ENCODE results near the gene PRMT7.

PRMT7 gene

GRCh38 chr16:68345958-68346635, 35.3 kb downstream of the PRMT7 start:
- Histone ChIP-seq H3K4me3 (ENCODE audit: insufficient read depth, low read depth, low read length, poor library complexity, severe bottlenecking) (no peak overlapping the region), H3K36me3 (ENCODE audit: control insufficient read depth, insufficient read depth, low read length) (peaks cover 35% of the 10 kb centered on the region)
- DNase-seq, result no peak

GRCh38 chr16:68346892-68347480, 36.2 kb downstream of the PRMT7 start:
- no peak overlapping the region for H3K4me3 ChIP-seq (ENCODE audit: insufficient read depth, low read depth, low read length, poor library complexity, severe bottlenecking)
- peaks cover 42% of the 10 kb centered on the region for H3K36me3 ChIP-seq (ENCODE audit: control insufficient read depth, insufficient read depth, low read length)
- no peaks in the 10 kb centered on the region for H3K4me1 ChIP-seq (ENCODE audit: control insufficient read depth, insufficient read depth, low read length, poor library complexity, severe bottlenecking)

More at GRCh38 chr16:68345958-68346635, 35.3 kb downstream of the PRMT7 start:
- H3K9me3 ChIP-seq (ENCODE audit: control insufficient read depth, low read length), result no peaks in the 10 kb centered on the region
- H3K27me3 ChIP-seq (replicated peaks; ENCODE audit: control insufficient read depth, insufficient read depth, low read length, poor library complexity, severe bottlenecking), result no peaks in the 10 kb centered on the region
- H3K4me1 ChIP-seq (ENCODE audit: control insufficient read depth, insufficient read depth, low read length, poor library complexity, severe bottlenecking), result no peaks in the 10 kb centered on the region
- H3K27ac ChIP-seq (ENCODE audit: insufficient read depth, low read length, poor library complexity, severe bottlenecking), result no peak overlapping the region

DNA sequence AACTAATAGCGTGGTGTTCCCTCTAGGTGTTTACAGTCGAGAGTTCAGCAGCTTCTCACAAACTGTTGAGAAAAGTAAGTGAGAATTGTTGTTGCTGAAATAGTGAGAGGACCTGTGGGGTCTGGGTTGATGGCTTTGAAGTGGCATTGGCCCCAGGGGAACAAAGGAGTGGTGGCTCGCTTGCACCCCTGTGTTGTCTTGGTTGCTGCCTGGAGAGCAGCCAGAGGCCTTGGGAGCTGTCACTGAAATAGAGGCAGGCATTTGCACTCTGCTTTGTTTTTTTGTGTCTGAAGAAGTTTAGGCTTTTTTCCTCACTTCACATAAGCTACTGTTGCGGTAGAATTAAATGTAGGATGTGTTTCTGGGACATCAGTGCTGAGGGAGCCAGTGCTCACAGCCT, 36.8 kb downstream of the PRMT7 start:
- H3K9me3 ChIP-seq (ENCODE audit: control insufficient read depth, low read length), result no peaks in the 10 kb centered on the region
- H3K4me3 ChIP-seq (ENCODE audit: insufficient read depth, low read depth, low read length, poor library complexity, severe bottlenecking), result no peak overlapping the region
- no peak for DNase-seq
- no peaks in the 10 kb centered on the region for H3K27me3 ChIP-seq (replicated peaks; ENCODE audit: control insufficient read depth, insufficient read depth, low read length, poor library complexity, severe bottlenecking)
- H3K27ac ChIP-seq (ENCODE audit: insufficient read depth, low read length, poor library complexity, severe bottlenecking), result no peak overlapping the region
- H3K36me3 ChIP-seq (ENCODE audit: control insufficient read depth, insufficient read depth, low read length), result peaks cover 48% of the 10 kb centered on the region
- H3K4me1 ChIP-seq (ENCODE audit: control insufficient read depth, insufficient read depth, low read length, poor library complexity, severe bottlenecking), result no peaks in the 10 kb centered on the region

More at GRCh38 chr16:68346892-68347480, 36.2 kb downstream of the PRMT7 start:
- Histone ChIP-seq H3K27me3 (replicated peaks; ENCODE audit: control insufficient read depth, insufficient read depth, low read length, poor library complexity, severe bottlenecking) (no peaks in the 10 kb centered on the region), H3K27ac (ENCODE audit: insufficient read depth, low read length, poor library complexity, severe bottlenecking) (no peak overlapping the region), H3K9me3 (ENCODE audit: control insufficient read depth, low read length) (no peaks in the 10 kb centered on the region)
- no peak for DNase-seq

- no peak overlapping the region for H3K4me3 ChIP-seq (ENCODE audit: insufficient read depth, low read depth, low read length, poor library complexity, severe bottlenecking)
- no peak for DNase-seq
- no peaks in the 10 kb centered on the region for H3K4me1 ChIP-seq (ENCODE audit: control insufficient read depth, insufficient read depth, low read length, poor library complexity, severe bottlenecking)
- H3K36me3 ChIP-seq (ENCODE audit: control insufficient read depth, insufficient read depth, low read length), result peaks cover 60% of the 10 kb centered on the region
- H3K27ac ChIP-seq (ENCODE audit: insufficient read depth, low read length, poor library complexity, severe bottlenecking), result no peak overlapping the region
- H3K27me3 ChIP-seq (replicated peaks; ENCODE audit: control insufficient read depth, insufficient read depth, low read length, poor library complexity, severe bottlenecking), result no peaks in the 10 kb centered on the region
- no peaks in the 10 kb centered on the region for H3K9me3 ChIP-seq (ENCODE audit: control insufficient read depth, low read length)
These were observed 38.0 kb downstream of the PRMT7 start for GRCh38 chr16:68348639-68349445.

DNA sequence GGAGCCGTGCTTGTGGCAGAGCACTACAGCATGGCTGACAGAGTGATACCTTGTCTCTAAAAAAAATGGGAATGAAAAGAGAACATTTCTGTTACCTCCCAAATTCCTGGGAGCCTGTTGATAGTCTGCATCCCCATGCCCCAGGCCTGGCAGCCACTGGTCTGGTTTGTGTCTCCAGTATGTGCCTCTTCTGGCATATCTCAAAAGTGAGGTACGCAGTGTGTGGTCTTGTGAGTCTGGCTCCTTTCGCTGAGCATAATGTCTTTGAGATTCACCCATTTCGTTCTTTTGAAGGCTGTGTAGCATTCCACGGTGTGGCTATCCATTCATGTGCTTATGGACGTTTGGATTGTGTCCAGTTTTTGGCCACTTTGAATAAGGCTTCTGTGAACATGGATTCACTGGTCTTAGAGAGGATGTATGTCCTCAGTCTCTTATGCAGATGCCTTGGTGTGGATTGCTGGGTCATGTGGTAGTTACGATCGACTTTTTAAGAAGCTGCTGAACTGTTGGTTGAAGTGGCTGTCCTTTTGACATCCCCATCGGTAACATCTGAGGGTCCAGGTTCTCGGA, 39.1 kb downstream of the PRMT7 start:
- H3K27me3 ChIP-seq (replicated peaks; ENCODE audit: control insufficient read depth, insufficient read depth, low read length, poor library complexity, severe bottlenecking), result no peaks in the 10 kb centered on the region
- no peak overlapping the region for H3K4me3 ChIP-seq (ENCODE audit: insufficient read depth, low read depth, low read length, poor library complexity, severe bottlenecking)
- no peaks in the 10 kb centered on the region for H3K9me3 ChIP-seq (ENCODE audit: control insufficient read depth, low read length)
- no peak for DNase-seq
- no peak overlapping the region for H3K27ac ChIP-seq (ENCODE audit: insufficient read depth, low read length, poor library complexity, severe bottlenecking)
- no peaks in the 10 kb centered on the region for H3K4me1 ChIP-seq (ENCODE audit: control insufficient read depth, insufficient read depth, low read length, poor library complexity, severe bottlenecking)
- peaks cover 63% of the 10 kb centered on the region for H3K36me3 ChIP-seq (ENCODE audit: control insufficient read depth, insufficient read depth, low read length)

DNA sequence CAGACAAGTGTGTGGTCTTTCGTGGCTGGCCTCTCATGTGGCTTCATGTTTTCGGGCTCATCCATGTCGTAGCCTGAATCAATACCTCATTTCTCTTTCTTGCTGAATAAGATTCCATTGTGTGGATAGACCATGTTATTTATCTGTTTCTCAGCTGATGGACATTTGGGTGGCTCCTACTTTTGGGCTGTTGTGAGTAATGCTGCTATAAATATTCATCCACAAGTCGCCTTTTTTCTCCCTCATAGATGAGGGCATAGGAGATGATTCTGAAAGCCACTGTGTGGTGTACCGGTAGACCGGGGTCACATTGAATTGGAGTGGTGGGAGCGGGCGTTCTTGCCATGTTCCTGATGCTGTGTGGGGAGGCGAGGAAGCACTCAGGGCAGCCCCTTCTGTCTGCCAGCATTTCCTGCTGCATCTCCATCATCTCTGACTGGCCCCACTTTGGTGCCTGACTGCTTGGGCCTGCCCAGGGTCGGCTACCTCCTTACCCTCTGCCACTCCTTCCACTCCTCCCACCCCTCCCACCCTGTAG, 40.1 kb downstream of the PRMT7 start:
- no peak for DNase-seq
- H3K9me3 ChIP-seq (ENCODE audit: control insufficient read depth, low read length), result no peaks in the 10 kb centered on the region
- H3K27me3 ChIP-seq (replicated peaks; ENCODE audit: control insufficient read depth, insufficient read depth, low read length, poor library complexity, severe bottlenecking), result no peaks in the 10 kb centered on the region
- H3K27ac ChIP-seq (ENCODE audit: insufficient read depth, low read length, poor library complexity, severe bottlenecking), result no peak overlapping the region
- H3K4me3 ChIP-seq (ENCODE audit: insufficient read depth, low read depth, low read length, poor library complexity, severe bottlenecking), result no peak overlapping the region
- peaks cover 54% of the 10 kb centered on the region for H3K36me3 ChIP-seq (ENCODE audit: control insufficient read depth, insufficient read depth, low read length)
- H3K4me1 ChIP-seq (ENCODE audit: control insufficient read depth, insufficient read depth, low read length, poor library complexity, severe bottlenecking), result peaks cover 8% of the 10 kb centered on the region

DNA sequence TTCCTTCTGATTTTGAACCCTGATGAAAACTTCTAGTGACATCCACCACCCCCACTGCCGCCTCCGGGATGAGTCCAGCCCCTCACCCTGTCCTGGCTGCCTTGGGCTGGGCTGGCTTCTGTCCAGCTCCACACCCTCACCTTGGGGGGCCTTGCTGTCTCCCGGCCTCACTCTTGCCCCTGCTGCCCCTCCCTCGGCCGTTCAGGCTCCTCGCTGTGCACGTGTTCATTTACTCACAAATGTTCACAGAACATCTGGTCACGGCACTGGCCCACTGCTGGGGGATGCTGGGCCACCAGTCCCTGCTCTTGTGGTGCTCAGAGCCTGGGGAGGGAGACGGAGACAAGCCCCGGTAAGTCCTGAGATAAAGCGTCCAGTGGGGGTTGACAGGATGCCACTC, 40.6 kb downstream of the PRMT7 start:
- Histone ChIP-seq H3K27me3 (replicated peaks; ENCODE audit: control insufficient read depth, insufficient read depth, low read length, poor library complexity, severe bottlenecking) (no peaks in the 10 kb centered on the region), H3K36me3 (ENCODE audit: control insufficient read depth, insufficient read depth, low read length) (peaks cover 48% of the 10 kb centered on the region), H3K27ac (ENCODE audit: insufficient read depth, low read length, poor library complexity, severe bottlenecking) (no peak overlapping the region), H3K9me3 (ENCODE audit: control insufficient read depth, low read length) (no peaks in the 10 kb centered on the region), H3K4me1 (ENCODE audit: control insufficient read depth, insufficient read depth, low read length, poor library complexity, severe bottlenecking) (peaks cover 14% of the 10 kb centered on the region), H3K4me3 (ENCODE audit: insufficient read depth, low read depth, low read length, poor library complexity, severe bottlenecking) (no peak overlapping the region)
- no peak for DNase-seq

DNA sequence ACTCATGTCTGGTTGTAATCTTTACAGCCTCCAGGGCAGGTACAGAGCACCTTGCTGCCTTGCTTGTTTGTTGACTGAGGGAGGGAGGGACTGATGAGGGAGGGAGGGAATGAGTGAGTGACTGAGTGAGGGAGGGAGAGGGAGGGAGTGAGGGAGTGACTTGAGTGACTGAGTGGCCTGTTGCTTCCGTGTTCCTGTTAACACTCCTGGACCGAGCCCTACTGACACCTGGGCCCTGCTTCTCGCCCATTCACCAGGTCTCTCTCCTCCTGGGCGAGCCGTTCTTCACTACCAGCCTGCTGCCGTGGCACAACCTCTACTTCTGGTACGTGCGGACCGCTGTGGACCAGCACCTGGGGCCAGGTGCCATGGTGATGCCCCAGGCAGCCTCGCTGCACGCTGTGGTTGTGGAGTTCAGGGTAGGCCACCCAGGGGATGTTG, 41.2 kb downstream of the PRMT7 start:
- H3K36me3 ChIP-seq (ENCODE audit: control insufficient read depth, insufficient read depth, low read length), result peaks cover 46% of the 10 kb centered on the region
- H3K4me1 ChIP-seq (ENCODE audit: control insufficient read depth, insufficient read depth, low read length, poor library complexity, severe bottlenecking), result peaks cover 19% of the 10 kb centered on the region
- H3K4me3 ChIP-seq (ENCODE audit: insufficient read depth, low read depth, low read length, poor library complexity, severe bottlenecking), result no peak overlapping the region
- no peaks in the 10 kb centered on the region for H3K9me3 ChIP-seq (ENCODE audit: control insufficient read depth, low read length)
- no peak for DNase-seq
- no peaks in the 10 kb centered on the region for H3K27me3 ChIP-seq (replicated peaks; ENCODE audit: control insufficient read depth, insufficient read depth, low read length, poor library complexity, severe bottlenecking)
- no peak overlapping the region for H3K27ac ChIP-seq (ENCODE audit: insufficient read depth, low read length, poor library complexity, severe bottlenecking)

DNA sequence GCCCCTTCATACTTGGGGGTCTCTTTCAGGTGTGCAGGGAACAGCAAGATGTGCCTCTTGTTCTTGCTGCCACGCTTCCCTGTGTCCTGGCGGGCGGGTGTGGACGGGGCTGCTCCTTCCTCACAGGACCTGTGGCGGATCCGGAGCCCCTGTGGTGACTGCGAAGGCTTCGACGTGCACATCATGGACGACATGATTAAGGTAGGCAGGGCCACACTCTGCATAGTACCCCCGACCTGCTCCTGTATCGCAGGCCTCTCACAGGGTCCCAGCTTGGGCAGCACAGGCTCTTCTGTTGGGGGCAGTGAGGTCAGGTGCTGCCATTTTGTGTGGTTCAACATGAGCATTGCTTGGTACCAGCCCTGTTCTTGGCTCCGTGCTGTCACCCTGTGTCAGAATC, 42.5 kb downstream of the PRMT7 start:
- H3K27me3 ChIP-seq (replicated peaks; ENCODE audit: control insufficient read depth, insufficient read depth, low read length, poor library complexity, severe bottlenecking), result no peaks in the 10 kb centered on the region
- H3K9me3 ChIP-seq (ENCODE audit: control insufficient read depth, low read length), result no peaks in the 10 kb centered on the region
- no peak for DNase-seq
- H3K4me3 ChIP-seq (ENCODE audit: insufficient read depth, low read depth, low read length, poor library complexity, severe bottlenecking), result no peak overlapping the region
- H3K36me3 ChIP-seq (ENCODE audit: control insufficient read depth, insufficient read depth, low read length), result peaks cover 56% of the 10 kb centered on the region
- H3K27ac ChIP-seq (ENCODE audit: insufficient read depth, low read length, poor library complexity, severe bottlenecking), result no peak overlapping the region
- peaks cover 33% of the 10 kb centered on the region for H3K4me1 ChIP-seq (ENCODE audit: control insufficient read depth, insufficient read depth, low read length, poor library complexity, severe bottlenecking)
